GM12878 (cell line): Measurements from ENCODE around the gene CDK15. TPM values are rescaled to one million over a fixed set of nuclear protein-coding genes. Genes with fewer than 3 reads are reported as not detected.

Source experiments
- ATAC-seq: fragments of 200-7000 bp; cut with Tn5 transposase; 3 replicates; pipeline ENCODE4 v1.9.1; 2020; ENCODE audit warnings: mild to moderate bottlenecking, moderate library complexity
- BruUV-seq: library from RNA; stranded (reverse); fragments of 400-500 nt; replicated peaks from 2 replicates; lab custom pipeline; 2021; lab: Mats Ljungman, UMichigan
- CTCF ChIA-PET: fragments of 300-600 bp; sonication (Branson Sonifier 250); formaldehyde crosslinking; extraction: SDS; loops from one replicate; lab custom pipeline; 2021; ENCODE audit warnings: inconsistent platforms; lab: Yijun Ruan, JAX
- POLR2A ChIA-PET: fragments of 350-600 bp; formaldehyde crosslinking; extraction: SDS; loops from one replicate; lab custom pipeline; 2021; ENCODE audit warnings: inconsistent platforms; lab: Charles Lee
- RAD21 ChIA-PET: fragments of 300-600 bp; sonication (Branson Sonifier 250); formaldehyde crosslinking; loops from one replicate; lab custom pipeline; 2023; ENCODE audit warnings: antibody characterized with exemption; ENCODE audit not compliant: unreplicated experiment; lab: Charles Lee
- SMC1A ChIA-PET: fragments of 300-600 bp; sonication (Branson Sonifier 250); formaldehyde crosslinking; loops from one replicate; lab custom pipeline; 2023; ENCODE audit not compliant: unreplicated experiment, uncharacterized antibody; lab: Charles Lee
- DNase-seq: peaks from one replicate; pipeline ENCODE4 v3.0.0-alpha.2; 2011; ENCODE audit warnings: low read depth, low spot score
- FAIRE-seq: peaks from 3 replicates; lab custom pipeline; 2011; peaks lifted over from hg19 to GRCh38; lab: Jason Lieb, UNC
- H2AFZ ChIP-seq: 2 replicates; pipeline ENCODE4 v1.6.0; 2011; ENCODE audit warnings: low read depth, low read length, control low read depth; ENCODE audit not compliant: control insufficient read depth
- H3K27ac ChIP-seq: 2 replicates; pipeline ENCODE4 v1.5.1; 2011; ENCODE audit warnings: control low read depth; ENCODE audit not compliant: control insufficient read depth, insufficient read depth
- H3K27me3 ChIP-seq, 2 experiments: replicated peaks in 1 of 2; 2 replicates each; pipeline versions ENCODE4 v1.6.0 to v1.6.1; 2011; ENCODE audit warnings: low read length in 1 of 2; ENCODE audit not compliant: control insufficient read depth in 2 of 2, insufficient read depth in 2 of 2
- H3K36me3 ChIP-seq, 2 experiments: 2 replicates each; pipeline ENCODE4 v1.5.1; 2011; ENCODE audit warnings: low read length in 1 of 2; ENCODE audit not compliant: control insufficient read depth in 2 of 2, insufficient read depth in 2 of 2
- H3K4me1 ChIP-seq: 2 replicates; pipeline ENCODE4 v1.6.1; 2011; ENCODE audit warnings: mild to moderate bottlenecking, low read length, moderate library complexity, mixed read lengths; ENCODE audit not compliant: control insufficient read depth, insufficient read depth
- H3K4me2 ChIP-seq: 2 replicates; pipeline ENCODE4 v1.6.0; 2011; ENCODE audit warnings: control low read depth; ENCODE audit not compliant: control insufficient read depth, insufficient read depth
- H3K4me3 ChIP-seq: fragments of 200-600 bp; sonication (generic); 2 replicates; pipeline ENCODE4 v1.5.1; 2016
- H3K79me2 ChIP-seq: 2 replicates; pipeline ENCODE4 v1.6.0; 2011; ENCODE audit warnings: low read length; ENCODE audit not compliant: control insufficient read depth, insufficient read depth
- H3K9ac ChIP-seq: 2 replicates; pipeline ENCODE4 v1.8.0; 2011; ENCODE audit warnings: low read length, control low read depth, mixed read lengths; ENCODE audit not compliant: control insufficient read depth, insufficient read depth
- H3K9me3 ChIP-seq: replicated peaks from 3 replicates; pipeline ENCODE4 v1.5.1; 2011; ENCODE audit warnings: mild to moderate bottlenecking, low read length; ENCODE audit not compliant: control insufficient read depth, insufficient read depth
- H4K20me1 ChIP-seq: 2 replicates; pipeline ENCODE4 v1.6.0; 2011; ENCODE audit not compliant: control insufficient read depth, insufficient read depth
- DPF2 ChIP-seq: fragments of 450-650 bp; IDR thresholded peaks from 2 replicates; pipeline ENCODE4 v1.6.1; 2017; ENCODE audit warnings: mild to moderate bottlenecking
- EP300 ChIP-seq, 2 experiments: fragments of 150-350 bp in 1 of 2; IDR thresholded peaks; 2 replicates each; pipeline ENCODE4 v1.6.1; 2011 to 2012; ENCODE audit warnings: low read depth in 2 of 2, low read length in 2 of 2, borderline replicate concordance in 1 of 2, improper control_type of control experiment in 1 of 2, inconsistent platforms in 1 of 2; ENCODE audit not compliant: control insufficient read depth in 1 of 2
- HDAC2 ChIP-seq: fragments of 200-600 bp; sonication (generic); IDR thresholded peaks from 2 replicates; pipeline ENCODE4 v1.6.1; 2017
- HDAC6 ChIP-seq: fragments of 200-600 bp; sonication (generic); IDR thresholded peaks from one replicate; pipeline ENCODE4 v1.8.0; 2017; ENCODE audit warnings: antibody characterized with exemption; ENCODE audit not compliant: unreplicated experiment
- IKZF2 ChIP-seq, 2 experiments: fragments of 450-650 bp; IDR thresholded peaks; 2 replicates each; pipeline ENCODE4 v1.6.1; 2017; ENCODE audit warnings: mild to moderate bottlenecking in 2 of 2, moderate library complexity in 2 of 2
- IRF4 ChIP-seq: IDR thresholded peaks from 2 replicates; pipeline ENCODE4 v1.6.1; 2011; ENCODE audit warnings: low read depth, low read length
- MTA2 ChIP-seq: fragments of 450-650 bp; IDR thresholded peaks from 2 replicates; pipeline ENCODE4 v1.6.1; 2016; ENCODE audit warnings: low read depth, mild to moderate bottlenecking, moderate library complexity
- NFIC ChIP-seq: IDR thresholded peaks from 2 replicates; pipeline ENCODE4 v1.6.1; 2012; ENCODE audit warnings: low read depth, mild to moderate bottlenecking, inconsistent platforms, low read length, moderate library complexity
- NKRF ChIP-seq: fragments of 450-650 bp; conservative IDR thresholded peaks from 2 replicates; pipeline ENCODE4 v1.6.1; 2017; ENCODE audit warnings: mild to moderate bottlenecking, moderate library complexity
- NR2C2 ChIP-seq: IDR thresholded peaks from 2 replicates; pipeline ENCODE4 v1.6.1; 2011; ENCODE audit warnings: borderline replicate concordance, low read depth; ENCODE audit not compliant: control insufficient read depth, insufficient read length
- SIX5 ChIP-seq: IDR thresholded peaks from 2 replicates; pipeline ENCODE4 v1.6.1; 2011; ENCODE audit warnings: mild to moderate bottlenecking, low read depth, low read length, moderate library complexity; ENCODE audit not compliant: severe bottlenecking
- SKIL ChIP-seq: fragments of 450-650 bp; IDR thresholded peaks from 2 replicates; pipeline ENCODE4 v1.6.1; 2017; ENCODE audit warnings: mild to moderate bottlenecking, low read depth, inconsistent platforms; ENCODE audit not compliant: poor library complexity, severe bottlenecking
- SPI1 ChIP-seq: IDR thresholded peaks from 2 replicates; pipeline ENCODE4 v1.6.1; 2011; ENCODE audit warnings: low read depth, mild to moderate bottlenecking, low read length, moderate library complexity, borderline replicate concordance; ENCODE audit not compliant: insufficient read depth
- TCF7 ChIP-seq: IDR thresholded peaks from 2 replicates; pipeline ENCODE4 v1.6.1; 2014; ENCODE audit warnings: antibody characterized with exemption, borderline replicate concordance
- ZBTB4 ChIP-seq: fragments of 450-650 bp; formaldehyde crosslinking; IDR thresholded peaks from 2 replicates; pipeline ENCODE4 v1.4.0; 2022; ENCODE audit warnings: mild to moderate bottlenecking, moderate library complexity
- ZNF24 ChIP-seq: fragments of 450-650 bp; IDR thresholded peaks from 2 replicates; pipeline ENCODE4 v1.6.1; 2017; ENCODE audit warnings: antibody characterized with exemption, mild to moderate bottlenecking
- WGBS: methylation state at CpG from one replicate; pipeline ENCODE4 v1.1.6; 2016; ENCODE audit warnings: low lambda C conversion rate; ENCODE audit not compliant: insufficient replicate concordance, insufficient coverage; ENCODE audit errors: missing lambda C conversion rate; 5-methylcytosine and 5-hydroxymethylcytosine counted together
- in situ Hi-C: fragments of 300-500 bp; cut with MboI; formaldehyde crosslinking; loops from 9 replicates; pipeline ENCODE4 v1.14.3; 2018; ENCODE audit warnings: mixed read lengths
- intact Hi-C: fragments of 100-400 bp; cut with micrococcal nuclease; formaldehyde crosslinking; loops from one replicate; pipeline ENCODE4 v1.14.2; 2022; ENCODE audit not compliant: unreplicated experiment
- polyA plus RNA-seq, 11 experiments: library from polyadenylated mRNA; depleted of rRNA in 4 of 11; unstranded in 6 of 11; stranded (reverse) in 5 of 11; fragments of >200 nt; fragmentation: Nextera tagmentation in 4 of 11; fragmentation: Illumina TruSeq in 1 of 11; extraction: Ambion mirVana in 4 of 11; extraction: Trizol in 1 of 11; gene quantifications; 1 replicate in 1 of 11; 2 replicates in 10 of 11; pipeline versions ENCODE4 v1.2.1 to v1.2.3, GENCODE V29; 2011 to 2016; ENCODE audit warnings: inconsistent platforms in 2 of 11, missing spikeins in 2 of 11, low read depth in 1 of 11
- total RNA-seq, 4 experiments: library from RNA; depleted of rRNA in 3 of 4; stranded (reverse); fragments of >200 nt in 3 of 4; fragmentation: Illumina TruSeq in 1 of 4; extraction: Trizol in 1 of 4; gene quantifications; 2 replicates each; pipeline versions ENCODE4 v1.2.1 to v1.2.3, GENCODE V29; 2013 to 2021

CDK15 gene
- total and polyA plus RNA-seq, 10 of the 15 experiments (the other 5 are each of a cell fraction or from before 2014, with no cell fraction given): 0.01 to 0.04 TPM; not detected in 8

- TF ChIP-seq SIX5: no peak
- no peak for TF ChIP-seq NR2C2
These were observed 86.2 kb downstream of the CDK15 start (continued) for GRCh38 chr2:201892516-201892915.

- Histone ChIP-seq H4K20me1 (no peaks in the 10 kb centered on the region), H3K9me3 (no peaks in the 10 kb centered on the region), H3K27ac (no peak overlapping the region), H3K9ac (no peak overlapping the region), H3K27me3 (no peaks in the 10 kb centered on the region), H3K4me2 (no peak overlapping the region), H3K4me1 (peaks cover 7% of the 10 kb centered on the region), H3K36me3 (no peaks in the 10 kb centered on the region), H2AFZ (no peak overlapping the region), H3K79me2 (no peaks in the 10 kb centered on the region), H3K4me3 (no peak overlapping the region)
- ChIA-PET SMC1A (interaction anchor here (0.9 to 1.0 kb wide), 2 partner anchors 12 to 105 kb away, joined by 3 read pairs; no protein-coding TSS in a partner anchor), RAD21 (no interaction called here), CTCF (no interaction called here), POLR2A (no interaction called here)
- DNase-seq (no peak), ATAC-seq (peak; percentile 90), FAIRE-seq (no peak)
- 17% methylated on average over 2 of the region's 2 CpGs for WGBS
- in situ Hi-C loops: no loop called here
- intact Hi-C loops: no loop called here
- no TSS peak for BruUV-seq
- peak in 1 of 2 experiments; percentile 59; a peak in 1 of 4 replicates for TF ChIP-seq IKZF2 (IDR thresholded peaks at IDR 0.05)
- no peak for TF ChIP-seq ZBTB4
- 0 out of 4 replicates have a peak, but pooled peaks of 1 of the 2 experiments have one; percentile 44 for TF ChIP-seq EP300 (IDR thresholded peaks at IDR 0.05; ENCODE audit: borderline replicate concordance in 1 of 2, control insufficient read depth in 1 of 2, low read depth in 2 of 2, low read length in 2 of 2)
- TF ChIP-seq ZNF24: peak; percentile 38; the same call in 1 of the 2 replicates
- TF ChIP-seq HDAC2: no peak
- TF ChIP-seq SPI1: peak; percentile 94
- TF ChIP-seq DPF2: peak; percentile 76
- TF ChIP-seq SKIL: no peak
- no peak for TF ChIP-seq TCF7
- peak; percentile 69 for TF ChIP-seq MTA2
- TF ChIP-seq HDAC6: no peak
- peak; percentile 58; the same call in 1 of the 2 replicates for TF ChIP-seq IRF4
- TF ChIP-seq NKRF: no peak
- TF ChIP-seq NFIC: no peak
These were observed 94.0 kb downstream of the CDK15 start for GRCh38 chr2:201900362-201900761.
